Trophoblast cell (in vitro differentiated cells and primary cell): ENCODE measurements around the gene CHN2.
A peak's percentile ranks its signal among the peaks of the same experiment; 100 is the strongest.

ENCODE experiments used
- DNase-seq, 2 donors: peaks; one replicate each; pipeline ENCODE4 v3.0.0-alpha.2; 2016
- H2AFZ ChIP-seq: 2 replicates; pipeline ENCODE4 v1.6.1; 2013; ENCODE audit warnings: low read length, moderate library complexity, mild to moderate bottlenecking; ENCODE audit not compliant: insufficient read depth, poor library complexity
- H2AK5ac ChIP-seq: 2 replicates; pipeline ENCODE4 v1.6.1; 2013; ENCODE audit warnings: mild to moderate bottlenecking, low read length
- H2BK120ac ChIP-seq: 2 replicates; pipeline ENCODE4 v1.6.1; 2013; ENCODE audit warnings: low read length, mild to moderate bottlenecking, moderate library complexity; ENCODE audit not compliant: insufficient read depth, poor library complexity
- H2BK12ac ChIP-seq: 2 replicates; pipeline ENCODE4 v1.6.1; 2013; ENCODE audit warnings: mild to moderate bottlenecking, low read length, moderate library complexity
- H2BK5ac ChIP-seq: 2 replicates; pipeline ENCODE4 v1.6.1; 2013; ENCODE audit warnings: low read length, low read depth, moderate library complexity, mild to moderate bottlenecking; ENCODE audit not compliant: poor library complexity
- H3K14ac ChIP-seq: 2 replicates; pipeline ENCODE4 v1.6.1; 2013; ENCODE audit warnings: mild to moderate bottlenecking, low read length
- H3K18ac ChIP-seq: 2 replicates; pipeline ENCODE4 v1.6.1; 2013; ENCODE audit warnings: mild to moderate bottlenecking, low read length
- H3K23ac ChIP-seq: 2 replicates; pipeline ENCODE4 v1.6.1; 2013; ENCODE audit warnings: low read length
- H3K27ac ChIP-seq: 2 replicates; pipeline ENCODE4 v1.5.1; 2013; ENCODE audit warnings: low read depth, mild to moderate bottlenecking, inconsistent platforms, low read length, moderate library complexity
- H3K27me3 ChIP-seq: 2 replicates; pipeline ENCODE4 v1.6.1; 2013; ENCODE audit warnings: inconsistent platforms, mild to moderate bottlenecking, low read length, moderate library complexity; ENCODE audit not compliant: insufficient read depth
- H3K36me3 ChIP-seq, 2 experiments: 1 replicate in 1 of 2; 2 replicates in 1 of 2; pipeline ENCODE4 v1.6.1; 2013; ENCODE audit warnings: low read length in 2 of 2, mild to moderate bottlenecking in 2 of 2, moderate library complexity in 1 of 2; ENCODE audit not compliant: insufficient read depth in 2 of 2, control insufficient read depth in 1 of 2
- H3K4ac ChIP-seq: 2 replicates; pipeline ENCODE4 v1.6.1; 2013; ENCODE audit warnings: low read depth, mild to moderate bottlenecking, low read length, moderate library complexity
- H3K4me1 ChIP-seq, 2 experiments: 1 replicate in 1 of 2; 2 replicates in 1 of 2; pipeline ENCODE4 v1.6.1; 2013; ENCODE audit warnings: low read length in 2 of 2, mild to moderate bottlenecking in 2 of 2, moderate library complexity in 1 of 2; ENCODE audit not compliant: insufficient read depth in 2 of 2, control insufficient read depth in 1 of 2
- H3K4me2 ChIP-seq: 2 replicates; pipeline ENCODE4 v1.6.1; 2013; ENCODE audit warnings: inconsistent platforms, mild to moderate bottlenecking, low read length, moderate library complexity
- H3K4me3 ChIP-seq: 2 replicates; pipeline ENCODE4 v1.5.1; 2013; ENCODE audit warnings: mild to moderate bottlenecking, low read depth, low read length, inconsistent platforms
- H3K79me1 ChIP-seq: one replicate; pipeline ENCODE4 v1.6.1; 2013; ENCODE audit warnings: low read length
- H3K79me2 ChIP-seq: 2 replicates; pipeline ENCODE4 v1.6.1; 2013; ENCODE audit warnings: low read length, mild to moderate bottlenecking; ENCODE audit not compliant: control insufficient read depth, insufficient read depth, poor library complexity
- H3K9ac ChIP-seq: 2 replicates; pipeline ENCODE4 v1.6.1; 2013; ENCODE audit warnings: mild to moderate bottlenecking, low read length
- H3K9me3 ChIP-seq: 2 replicates; pipeline ENCODE4 v1.6.1; 2013; ENCODE audit warnings: low read depth, mild to moderate bottlenecking, control low read depth, inconsistent platforms, low read length; ENCODE audit not compliant: insufficient read depth
- H4K12ac ChIP-seq: 2 replicates; pipeline ENCODE4 v1.6.1; 2013; ENCODE audit warnings: low read depth, mild to moderate bottlenecking, low read length, moderate library complexity
- H4K8ac ChIP-seq: 2 replicates; pipeline ENCODE4 v1.6.1; 2013; ENCODE audit warnings: low read depth, mild to moderate bottlenecking, low read length, moderate library complexity
- H4K91ac ChIP-seq: one replicate; pipeline ENCODE4 v1.6.1; 2013; ENCODE audit warnings: low read depth, mild to moderate bottlenecking, low read length, moderate library complexity
- WGBS: extraction: QIAGEN DNeasy Blood & Tissue Kit; methylation state at CpG from one replicate; pipeline ENCODE4 v1.1.7; 2013; ENCODE audit warnings: missing lambda C conversion rate; ENCODE audit not compliant: insufficient read length, insufficient coverage; ENCODE audit errors: extremely low coverage; 5-methylcytosine and 5-hydroxymethylcytosine counted together

CHN2 gene

GRCh38 chr7:29304756-29305155 lies 110.2 kb downstream of the CHN2 start:
- DNase-seq: peak; percentile 52 to 74
- H3K23ac ChIP-seq: no peak overlapping the region
- peak overlapping the region; percentile 64 for H3K4ac ChIP-seq
- H3K9ac ChIP-seq: no peak overlapping the region
- H3K4me2 ChIP-seq: no peak overlapping the region
- H3K79me1 ChIP-seq: peaks cover 28% of the 10 kb centered on the region
- H2BK12ac ChIP-seq: peak overlapping the region; percentile 74
- H3K4me3 ChIP-seq: no peak overlapping the region
- peaks cover 10% of the 10 kb centered on the region for H3K79me2 ChIP-seq
- H3K18ac ChIP-seq: peak overlapping the region; percentile 82
- no peaks in the 10 kb centered on the region for H3K27me3 ChIP-seq
- peaks cover 0 to 6% of the 10 kb centered on the region in 2 experiments for H3K36me3 ChIP-seq
- H2BK120ac ChIP-seq: no peak overlapping the region
- peak overlapping the region; percentile 43 for H4K91ac ChIP-seq
- H3K4me1 ChIP-seq: peaks cover 21 to 27% of the 10 kb centered on the region in 2 experiments
- no peaks in the 10 kb centered on the region for H3K9me3 ChIP-seq
- H2AK5ac ChIP-seq: peak overlapping the region; percentile 84
- peak overlapping the region; percentile 57 for H2BK5ac ChIP-seq
- H2AFZ ChIP-seq: no peak overlapping the region
- WGBS: no CpG with 5 or more reads among the region's 6 CpGs
- H3K27ac ChIP-seq: peak overlapping the region; percentile 78
- no peak overlapping the region for H4K12ac ChIP-seq
- H4K8ac ChIP-seq: peak overlapping the region; percentile 75
- H3K14ac ChIP-seq: no peak overlapping the region

- peak overlapping the region; percentile 68 for H2BK12ac ChIP-seq
- peak overlapping the region; percentile 62 for H3K4ac ChIP-seq
- H2AK5ac ChIP-seq: peak overlapping the region; percentile 50
- no peak overlapping the region for H3K4me2 ChIP-seq
- H3K4me3 ChIP-seq: no peak overlapping the region
- no peak overlapping the region for H3K14ac ChIP-seq
- H2BK120ac ChIP-seq: no peak overlapping the region
- H3K79me1 ChIP-seq: peaks cover 27% of the 10 kb centered on the region
- H4K91ac ChIP-seq: no peak overlapping the region
- no peaks in the 10 kb centered on the region for H3K9me3 ChIP-seq
- peak overlapping the region; percentile 63 for H2BK5ac ChIP-seq
- no CpG with 5 or more reads among the region's 5 CpGs for WGBS
- no peak overlapping the region for H2AFZ ChIP-seq
- no peak overlapping the region for H4K8ac ChIP-seq
- H4K12ac ChIP-seq: no peak overlapping the region
- DNase-seq: no peak
- H3K18ac ChIP-seq: no peak overlapping the region
- H3K27ac ChIP-seq: no peak overlapping the region
- H3K23ac ChIP-seq: no peak overlapping the region
- no peaks in the 10 kb centered on the region for H3K27me3 ChIP-seq
- peaks cover 19 to 25% of the 10 kb centered on the region in 2 experiments for H3K4me1 ChIP-seq
- no peak overlapping the region for H3K9ac ChIP-seq
- H3K79me2 ChIP-seq: peaks cover 9% of the 10 kb centered on the region
- H3K36me3 ChIP-seq: peaks cover 2 to 7% of the 10 kb centered on the region in 2 experiments
These were observed 111.9 kb downstream of the CHN2 start for GRCh38 chr7:29306319-29306991.

- Histone ChIP-seq H3K79me2 (peaks cover 5% of the 10 kb centered on the region), H3K36me3 (peaks cover 2 to 7% of the 10 kb centered on the region in 2 experiments), H4K91ac (no peak overlapping the region), H3K23ac (no peak overlapping the region), H2AK5ac (peak overlapping the region; percentile 9), H2BK120ac (peak overlapping the region; percentile 64), H3K79me1 (peaks cover 18% of the 10 kb centered on the region), H2AFZ (no peak overlapping the region), H3K4me1 (peaks cover 13 to 20% of the 10 kb centered on the region in 2 experiments), H3K4me2 (no peak overlapping the region), H3K9me3 (no peaks in the 10 kb centered on the region), H3K27ac (peak overlapping the region; percentile 3), H3K9ac (no peak overlapping the region), H3K14ac (no peak overlapping the region), H2BK12ac (peak overlapping the region; percentile 42), H3K4ac (no peak overlapping the region), H2BK5ac (peak overlapping the region; percentile 4), H3K4me3 (no peak overlapping the region), H4K12ac (no peak overlapping the region), H3K18ac (peak overlapping the region; percentile 7), H4K8ac (no peak overlapping the region), H3K27me3 (no peaks in the 10 kb centered on the region)
- no CpG with 5 or more reads among the region's 6 CpGs for WGBS
- peak; percentile 50 to 69 for DNase-seq
These were observed 113.8 kb downstream of the CHN2 start for GRCh38 chr7:29308424-29308823.

GRCh38 chr7:29309041-29309854 lies 114.7 kb downstream of the CHN2 start:
- WGBS: no CpG with 5 or more reads among the region's 9 CpGs
- no peak overlapping the region for H2AFZ ChIP-seq

More at GRCh38 chr7:29309041-29309854, 114.7 kb downstream of the CHN2 start:
- Histone ChIP-seq H3K27me3 (no peaks in the 10 kb centered on the region), H3K23ac (no peak overlapping the region), H3K9me3 (no peaks in the 10 kb centered on the region), H3K4me2 (no peak overlapping the region), H3K79me1 (peaks cover 18% of the 10 kb centered on the region), H3K4me3 (no peak overlapping the region), H3K79me2 (peaks cover 5% of the 10 kb centered on the region), H4K12ac (no peak overlapping the region), H4K8ac (no peak overlapping the region), H3K27ac (no peak overlapping the region), H3K18ac (peak overlapping the region; percentile 57), H3K4ac (peak overlapping the region; percentile 92), H3K14ac (peak overlapping the region; percentile 60), H3K4me1 (peaks cover 10 to 18% of the 10 kb centered on the region in 2 experiments), H2BK12ac (no peak overlapping the region), H3K9ac (no peak overlapping the region), H2BK120ac (peak overlapping the region; percentile 60), H4K91ac (peak overlapping the region; percentile 70), H2AK5ac (peak overlapping the region; percentile 79), H3K36me3 (peaks cover 2 to 7% of the 10 kb centered on the region in 2 experiments), H2BK5ac (peak overlapping the region; percentile 4)
- DNase-seq: no peak
